GM08714 (cell line): ENCODE data around the gene PCGF6.
"Not testable (repeated sequence)": the region's sequence is repeated elsewhere in the genome, so short reads cannot be mapped to it uniquely, and the experiment has no call there.

Experiments
- H3K4me3 ChIP-seq: fragments of 200-500 bp; sonication (Bioruptor generic); 2 replicates; pipeline ENCODE4 v1.5.1; 2014; ENCODE audit warnings: mild to moderate bottlenecking, low read length, inconsistent platforms
- ZNF274 ChIP-seq: IDR thresholded peaks from 2 replicates; pipeline ENCODE4 v1.6.1; 2012; ENCODE audit warnings: mild to moderate bottlenecking, low read depth, low read length

Gene PCGF6

GRCh38 chr10:103350517-103351260 lies at the start of gene PCGF6:
Gene PCGF6 (minus strand): TSS chr10:103351140. CDS start chr10:103351066, 74 bp downstream.
- H3K4me3 ChIP-seq, result peak within 1 kb of the TSS; percentile 93
- no peak for TF ChIP-seq ZNF274

- no peak for TF ChIP-seq ZNF274
Measured at GRCh38 chr10:103397191-103397825, 46.4 kb upstream of the PCGF6 start.

GRCh38 chr10:103396789-103397087 lies 45.8 kb upstream of the PCGF6 start:
- no peak for TF ChIP-seq ZNF274
- H3K4me3 ChIP-seq, result peak overlapping the region; percentile 95

More at GRCh38 chr10:103397191-103397825, 46.4 kb upstream of the PCGF6 start:
- H3K4me3 ChIP-seq, result peak overlapping the region; percentile 95

- H3K4me3 ChIP-seq, result peak within 1 kb of the TSS; percentile 95
- no peak for TF ChIP-seq ZNF274
Measured at GRCh38 chr10:103396067-103396788, 45.3 kb upstream of the PCGF6 start, which contains the start of the genes ATP5MK and PDCD11. Gene ATP5MK (minus strand): TSS chr10:103396475. CDS start chr10:103392457, 4,018 bp downstream. Gene PDCD11 (plus strand): TSS chr10:103396626. CDS start chr10:103398427, 1,801 bp downstream.

GRCh38 chr10:103395754-103396066 lies 44.8 kb upstream of the PCGF6 start:
- H3K4me3 ChIP-seq, result peak overlapping the region; percentile 80
- no peak for TF ChIP-seq ZNF274

- no peak for TF ChIP-seq ZNF274
- no peak overlapping the region for H3K4me3 ChIP-seq
Measured at GRCh38 chr10:103394180-103394579, 43.2 kb upstream of the PCGF6 start.

- no peak for TF ChIP-seq ZNF274
- no peak overlapping the region for H3K4me3 ChIP-seq
Measured at GRCh38 chr10:103382769-103383168, 31.8 kb upstream of the PCGF6 start.

- H3K4me3 ChIP-seq, result no peak overlapping the region
- TF ChIP-seq ZNF274, result no peak
Measured at GRCh38 chr10:103374263-103374662, 23.3 kb upstream of the PCGF6 start.

GRCh38 chr10:103373544-103373943 lies 22.6 kb upstream of the PCGF6 start:
- TF ChIP-seq ZNF274, result no peak
- H3K4me3 ChIP-seq, result no peak overlapping the region

GRCh38 chr10:103367782-103368518 lies 17.0 kb upstream of the PCGF6 start, which contains the start of gene TAF5:
Gene TAF5 (plus strand): TSS chr10:103367976. CDS start chr10:103367990, 14 bp downstream.
- no peak for TF ChIP-seq ZNF274
- H3K4me3 ChIP-seq, result peak within 1 kb of the TSS; percentile 87

- peak overlapping the region; percentile 87 for H3K4me3 ChIP-seq
- TF ChIP-seq ZNF274, result no peak
Measured at GRCh38 chr10:103367379-103367781, 16.4 kb upstream of the PCGF6 start.

GRCh38 chr10:103360791-103361190 lies 9.9 kb upstream of the PCGF6 start:
- H3K4me3 ChIP-seq, result not testable (repeated sequence)

GRCh38 chr10:103359493-103359892 lies 8.6 kb upstream of the PCGF6 start:
- H3K4me3 ChIP-seq, result not testable (repeated sequence)

GRCh38 chr10:103355906-103356599 lies 5.1 kb upstream of the PCGF6 start:
- TF ChIP-seq ZNF274, result no peak
- H3K4me3 ChIP-seq, result no peak overlapping the region

- H3K4me3 ChIP-seq, result not testable (repeated sequence)
Measured at GRCh38 chr10:103354567-103354966, 3.6 kb upstream of the PCGF6 start.
